ENCODE results near the gene DHDDS. TPM values are rescaled to one million over a fixed set of nuclear protein-coding genes. Genes with fewer than 3 reads are reported as not detected.

The DHDDS gene
- total and polyA plus RNA-seq, 2 of the 13 experiments (the other 11 are each of a cell fraction or from before 2014, with no cell fraction given) = 18.9 to 28.3 TPM

GRCh38 chr1:26408604-26409003 lies 23.5 kb upstream of the DHDDS start (continued):
- TF ChIP-seq ZNF646 (CRISPR knock-in tag; IDR thresholded peaks at IDR 0.05) = peak; percentile 93
- TF ChIP-seq SMAD9 (CRISPR knock-in tag; IDR thresholded peaks at IDR 0.05) = peak; percentile 100
- TF ChIP-seq ZNF274 (CRISPR knock-in tag; IDR thresholded peaks at IDR 0.05) = peak; percentile 100
- TF ChIP-seq PRMT3 (CRISPR knock-in tag; IDR thresholded peaks at IDR 0.05; ENCODE audit: borderline replicate concordance, low read depth) = peak; percentile 100
- TF ChIP-seq ZNF749 (CRISPR knock-in tag; IDR thresholded peaks at IDR 0.05; ENCODE audit: borderline replicate concordance) = peak; percentile 100
- peak; percentile 100 for TF ChIP-seq MZF1 (CRISPR knock-in tag; IDR thresholded peaks at IDR 0.05; ENCODE audit: borderline replicate concordance)
- peak; percentile 89; the same call in 1 of the 2 replicates for TF ChIP-seq MTA1 (CRISPR knock-in tag; IDR thresholded peaks at IDR 0.05; ENCODE audit: borderline replicate concordance)
- peak; percentile 99 for TF ChIP-seq JDP2 (CRISPR knock-in tag; IDR thresholded peaks at IDR 0.05; ENCODE audit: borderline replicate concordance)
- peak; percentile 100 for TF ChIP-seq ERF (CRISPR knock-in tag; IDR thresholded peaks at IDR 0.05)
- TF ChIP-seq SOX5 (CRISPR knock-in tag; IDR thresholded peaks at IDR 0.05; ENCODE audit: borderline replicate concordance) = peak; percentile 94
- no peak for TF ChIP-seq RAD51 (IDR thresholded peaks at IDR 0.05; ENCODE audit: borderline replicate concordance)
- TF ChIP-seq SPEN (CRISPR knock-in tag; IDR thresholded peaks at IDR 0.05; ENCODE audit: low read depth) = peak; percentile 99
- TF ChIP-seq ZBTB26 (CRISPR knock-in tag; IDR thresholded peaks at IDR 0.05; ENCODE audit: borderline replicate concordance) = peak; percentile 99
- TF ChIP-seq ZNF121 (CRISPR knock-in tag; IDR thresholded peaks at IDR 0.05) = peak; percentile 85
- TF ChIP-seq, protein P1, sequence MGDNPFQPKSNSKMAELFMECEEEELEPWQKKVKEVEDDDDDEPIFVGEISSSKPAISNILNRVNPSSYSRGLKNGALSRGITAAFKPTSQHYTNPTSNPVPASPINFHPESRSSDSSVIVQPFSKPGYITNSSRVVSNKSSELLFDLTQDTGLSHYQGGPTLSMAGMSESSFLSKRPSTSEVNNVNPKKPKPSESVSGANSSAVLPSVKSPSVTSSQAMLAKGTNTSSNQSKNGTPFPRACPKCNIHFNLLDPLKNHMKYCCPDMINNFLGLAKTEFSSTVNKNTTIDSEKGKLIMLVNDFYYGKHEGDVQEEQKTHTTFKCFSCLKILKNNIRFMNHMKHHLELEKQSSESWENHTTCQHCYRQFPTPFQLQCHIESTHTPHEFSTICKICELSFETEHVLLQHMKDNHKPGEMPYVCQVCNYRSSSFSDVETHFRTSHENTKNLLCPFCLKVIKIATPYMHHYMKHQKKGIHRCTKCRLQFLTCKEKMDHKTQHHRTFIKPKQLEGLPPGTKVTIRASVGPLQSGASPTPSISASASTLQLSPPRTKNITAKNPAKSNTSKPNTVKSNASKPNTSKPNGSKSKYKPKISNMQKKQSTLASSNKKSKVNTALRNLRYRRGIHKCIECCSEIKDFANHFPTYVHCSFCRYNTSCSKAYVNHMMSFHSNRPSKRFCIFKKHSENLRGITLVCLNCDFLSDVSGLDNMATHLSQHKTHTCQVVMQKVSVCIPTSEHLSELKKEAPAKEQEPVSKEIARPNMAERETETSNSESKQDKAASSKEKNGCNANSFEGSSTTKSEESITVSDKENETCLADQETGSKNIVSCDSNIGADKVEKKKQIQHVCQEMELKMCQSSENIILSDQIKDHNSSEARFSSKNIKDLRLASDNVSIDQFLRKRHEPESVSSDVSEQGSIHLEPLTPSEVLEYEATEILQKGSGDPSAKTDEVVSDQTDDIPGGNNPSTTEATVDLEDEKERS (CRISPR knock-in tag; IDR thresholded peaks at IDR 0.05) = peak; percentile 100
- TF ChIP-seq GRHL1 (CRISPR knock-in tag; conservative IDR thresholded peaks at IDR 0.05) = peak; percentile 84; the same call in 1 of the 2 replicates
- peak; percentile 100 for TF ChIP-seq ZNF891 (CRISPR knock-in tag; IDR thresholded peaks at IDR 0.05)
- TF ChIP-seq ZNF546 (CRISPR knock-in tag; conservative IDR thresholded peaks at IDR 0.05) = peak; percentile 100
- TF ChIP-seq IKZF1 (IDR thresholded peaks at IDR 0.05) = no peak
